Fibroblast of lung (primary cell): ENCODE data around the gene WWOX.

Experiments
- EZH2 ChIP-seq: IDR thresholded peaks from 2 replicates; pipeline ENCODE4 v1.5.1; 2012; ENCODE audit warnings: low read length, control low read depth, mild to moderate bottlenecking; ENCODE audit errors: missing control alignments
- TF ChIP-seq, protein P1 (sequence below), 2 donors: IDR thresholded peaks in 1 of 2; conservative IDR thresholded peaks in 1 of 2; 1 replicate in 1 of 2; 2 replicates in 1 of 2; pipeline ENCODE4 v1.5.1; 2011 to 2012; ENCODE audit warnings: low read length in 2 of 2, control low read depth in 1 of 2, inconsistent platforms in 1 of 2, low read depth in 1 of 2, mild to moderate bottlenecking in 1 of 2

DNA sequence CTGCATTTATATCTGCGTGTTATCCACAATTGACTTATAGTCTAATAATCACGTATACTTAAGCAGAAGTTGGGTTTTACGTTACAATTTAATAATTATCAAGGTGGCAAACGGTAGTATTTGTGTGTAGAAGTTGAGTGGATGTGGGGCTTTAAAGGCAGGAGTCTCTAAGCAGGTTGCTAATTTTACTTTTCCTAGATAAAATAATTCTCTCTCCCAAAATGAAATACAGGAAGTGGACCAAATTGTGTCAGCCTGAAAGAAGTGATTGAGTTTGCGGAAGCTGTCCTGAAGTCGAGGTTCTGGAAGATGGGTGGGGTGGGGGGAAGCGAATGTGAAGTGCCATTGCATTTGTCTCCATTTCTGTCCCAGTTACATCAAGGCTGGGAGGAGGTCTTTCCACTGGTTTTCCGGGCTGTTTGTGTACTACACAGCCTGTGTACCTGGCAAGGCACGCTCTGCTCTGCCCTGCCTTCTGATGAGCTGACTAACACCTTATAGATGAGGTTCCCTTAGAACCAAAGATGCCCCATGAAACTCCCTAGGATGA is 385.1 kb downstream of the WWOX start:
- TF ChIP-seq, protein P1, sequence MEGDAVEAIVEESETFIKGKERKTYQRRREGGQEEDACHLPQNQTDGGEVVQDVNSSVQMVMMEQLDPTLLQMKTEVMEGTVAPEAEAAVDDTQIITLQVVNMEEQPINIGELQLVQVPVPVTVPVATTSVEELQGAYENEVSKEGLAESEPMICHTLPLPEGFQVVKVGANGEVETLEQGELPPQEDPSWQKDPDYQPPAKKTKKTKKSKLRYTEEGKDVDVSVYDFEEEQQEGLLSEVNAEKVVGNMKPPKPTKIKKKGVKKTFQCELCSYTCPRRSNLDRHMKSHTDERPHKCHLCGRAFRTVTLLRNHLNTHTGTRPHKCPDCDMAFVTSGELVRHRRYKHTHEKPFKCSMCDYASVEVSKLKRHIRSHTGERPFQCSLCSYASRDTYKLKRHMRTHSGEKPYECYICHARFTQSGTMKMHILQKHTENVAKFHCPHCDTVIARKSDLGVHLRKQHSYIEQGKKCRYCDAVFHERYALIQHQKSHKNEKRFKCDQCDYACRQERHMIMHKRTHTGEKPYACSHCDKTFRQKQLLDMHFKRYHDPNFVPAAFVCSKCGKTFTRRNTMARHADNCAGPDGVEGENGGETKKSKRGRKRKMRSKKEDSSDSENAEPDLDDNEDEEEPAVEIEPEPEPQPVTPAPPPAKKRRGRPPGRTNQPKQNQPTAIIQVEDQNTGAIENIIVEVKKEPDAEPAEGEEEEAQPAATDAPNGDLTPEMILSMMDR (conservative IDR thresholded peaks at IDR 0.05 in 1 of 2, IDR thresholded peaks at IDR 0.05 in 1 of 2; ENCODE audit: low read depth in 1 of 2, low read length in 2 of 2), result no peak
- no peak for TF ChIP-seq EZH2
